HEK293 (cell line): ENCODE measurements around the gene STPG2.

Source experiments
- CTCF ChIA-PET: fragments of 350-600 bp; formaldehyde crosslinking; extraction: SDS; loops from one replicate; lab custom pipeline; 2021; ENCODE audit warnings: antibody characterized with exemption; lab: Yijun Ruan, JAX
- POLR2A ChIA-PET: fragments of 300-600 bp; formaldehyde crosslinking; extraction: SDS; loops from one replicate; lab custom pipeline; 2020; ENCODE audit warnings: antibody characterized with exemption, inconsistent platforms; lab: Yijun Ruan, JAX
- H3K27ac ChIP-seq: fragments of 200-500 bp; sonication (Bioruptor generic); 2 replicates; pipeline ENCODE4 v1.5.1; 2014; ENCODE audit warnings: low read depth, low read length, control low read depth, inconsistent platforms; ENCODE audit errors: extremely low read depth
- H3K36me3 ChIP-seq, 2 experiments: fragments of 200-500 bp in 1 of 2; sonication (Bioruptor generic) in 1 of 2; 1 replicate in 1 of 2; 2 replicates in 1 of 2; pipeline ENCODE4 v1.5.1; 2014 to 2017; ENCODE audit warnings: inconsistent platforms in 2 of 2, low read length in 2 of 2; ENCODE audit not compliant: control insufficient read depth in 2 of 2, insufficient read depth in 1 of 2
- H3K4me1 ChIP-seq: fragments of 200-500 bp; sonication (Bioruptor generic); 2 replicates; pipeline ENCODE4 v1.5.1; 2014; ENCODE audit warnings: mild to moderate bottlenecking, low read length, inconsistent platforms; ENCODE audit not compliant: control insufficient read depth, insufficient read depth
- H3K4me3 ChIP-seq: 2 replicates; pipeline ENCODE4 v1.5.1; 2011; ENCODE audit warnings: low read depth, mild to moderate bottlenecking, control low read depth, low read length, moderate library complexity
- H3K9me3 ChIP-seq: fragments of 200-500 bp; sonication (Bioruptor generic); 2 replicates; pipeline ENCODE4 v1.5.1; 2014; ENCODE audit warnings: low read depth, low read length, inconsistent platforms; ENCODE audit not compliant: control insufficient read depth, insufficient read depth
- BCL6B ChIP-seq: fragments of 450-650 bp; formaldehyde crosslinking; IDR thresholded peaks from 2 replicates; pipeline ENCODE4 v1.5.1; 2017; ENCODE audit warnings: missing biosample characterization, missing genetic modification characterization
- FEZF1 ChIP-seq: fragments of 450-650 bp; formaldehyde crosslinking; IDR thresholded peaks from 2 replicates; pipeline ENCODE4 v1.5.1; 2016; ENCODE audit warnings: missing biosample characterization, missing genetic modification characterization
- KLF9 ChIP-seq: fragments of 450-650 bp; formaldehyde crosslinking; IDR thresholded peaks from 2 replicates; pipeline ENCODE4 v1.5.1; 2016; ENCODE audit warnings: missing biosample characterization, missing genetic modification characterization, low read depth
- MYNN ChIP-seq: fragments of 450-650 bp; formaldehyde crosslinking; IDR thresholded peaks from 2 replicates; pipeline ENCODE4 v1.5.1; 2016; ENCODE audit warnings: missing biosample characterization, missing genetic modification characterization, borderline replicate concordance
- PBX3 ChIP-seq: sonication (generic); formaldehyde crosslinking; IDR thresholded peaks from 2 replicates; pipeline ENCODE4 v1.8.1; 2022; ENCODE audit warnings: mild to moderate bottlenecking, moderate library complexity, missing genetic modification reagents
- RBAK ChIP-seq: fragments of 450-650 bp; formaldehyde crosslinking; IDR thresholded peaks from 2 replicates; pipeline ENCODE4 v1.5.1; 2016; ENCODE audit warnings: missing biosample characterization, missing genetic modification characterization
- WT1 ChIP-seq: fragments of 450-650 bp; formaldehyde crosslinking; IDR thresholded peaks from 2 replicates; pipeline ENCODE4 v1.5.1; 2016; ENCODE audit warnings: missing biosample characterization, missing genetic modification characterization
- YY2 ChIP-seq: fragments of 450-650 bp; formaldehyde crosslinking; IDR thresholded peaks from 2 replicates; pipeline ENCODE4 v1.5.1; 2016; ENCODE audit warnings: missing biosample characterization, missing genetic modification characterization
- ZBTB21 ChIP-seq: fragments of 450-650 bp; formaldehyde crosslinking; IDR thresholded peaks from 2 replicates; pipeline ENCODE4 v1.5.1; 2017; ENCODE audit warnings: missing biosample characterization, missing genetic modification characterization
- ZFP37 ChIP-seq: fragments of 450-650 bp; formaldehyde crosslinking; IDR thresholded peaks from 2 replicates; pipeline ENCODE4 v1.5.1; 2016; ENCODE audit warnings: missing biosample characterization, missing genetic modification characterization
- ZFP69B ChIP-seq: fragments of 450-650 bp; formaldehyde crosslinking; IDR thresholded peaks from 2 replicates; pipeline ENCODE4 v1.5.1; 2016; ENCODE audit warnings: missing biosample characterization, missing genetic modification characterization
- ZNF16 ChIP-seq: fragments of 450-650 bp; formaldehyde crosslinking; IDR thresholded peaks from 2 replicates; pipeline ENCODE4 v1.5.1; 2016; ENCODE audit warnings: low read depth, missing biosample characterization, missing genetic modification characterization
- ZNF175 ChIP-seq: fragments of 450-650 bp; formaldehyde crosslinking; IDR thresholded peaks from 2 replicates; pipeline ENCODE4 v1.5.1; 2016; ENCODE audit warnings: missing biosample characterization, missing genetic modification characterization
- ZNF248 ChIP-seq: fragments of 450-650 bp; formaldehyde crosslinking; IDR thresholded peaks from 2 replicates; pipeline ENCODE4 v1.5.1; 2017; ENCODE audit warnings: missing biosample characterization, missing genetic modification characterization
- ZNF292 ChIP-seq: fragments of 450-650 bp; formaldehyde crosslinking; IDR thresholded peaks from 2 replicates; pipeline ENCODE4 v1.5.1; 2016; ENCODE audit warnings: low read depth, missing biosample characterization, missing genetic modification characterization, borderline replicate concordance
- ZNF354C ChIP-seq: fragments of 450-650 bp; formaldehyde crosslinking; IDR thresholded peaks from 2 replicates; pipeline ENCODE4 v1.5.1; 2016; ENCODE audit warnings: missing biosample characterization, missing genetic modification characterization, low read depth, borderline replicate concordance
- ZNF391 ChIP-seq: fragments of 450-650 bp; formaldehyde crosslinking; IDR thresholded peaks from 2 replicates; pipeline ENCODE4 v1.5.1; 2016; ENCODE audit warnings: low read depth, missing biosample characterization, missing genetic modification characterization, borderline replicate concordance
- ZNF501 ChIP-seq: fragments of 450-650 bp; formaldehyde crosslinking; IDR thresholded peaks from 2 replicates; pipeline ENCODE4 v1.5.1; 2016; ENCODE audit warnings: missing biosample characterization, missing genetic modification characterization
- ZNF514 ChIP-seq: fragments of 450-650 bp; formaldehyde crosslinking; IDR thresholded peaks from 2 replicates; pipeline ENCODE4 v1.5.1; 2016; ENCODE audit warnings: missing biosample characterization, missing genetic modification characterization
- ZNF521 ChIP-seq: fragments of 450-650 bp; formaldehyde crosslinking; IDR thresholded peaks from 2 replicates; pipeline ENCODE4 v1.5.1; 2017; ENCODE audit warnings: missing biosample characterization, mild to moderate bottlenecking, missing genetic modification characterization
- ZNF560 ChIP-seq: fragments of 450-650 bp; formaldehyde crosslinking; IDR thresholded peaks from 2 replicates; pipeline ENCODE4 v1.5.1; 2017; ENCODE audit warnings: missing biosample characterization, missing genetic modification characterization, borderline replicate concordance
- ZNF561 ChIP-seq: fragments of 450-650 bp; IDR thresholded peaks from 2 replicates; pipeline ENCODE4 v1.5.1; 2018; ENCODE audit warnings: missing biosample characterization, missing genetic modification characterization, borderline replicate concordance
- ZNF600 ChIP-seq: fragments of 450-650 bp; formaldehyde crosslinking; IDR thresholded peaks from 2 replicates; pipeline ENCODE4 v1.5.1; 2016; ENCODE audit warnings: missing biosample characterization, missing genetic modification characterization
- ZNF621 ChIP-seq: fragments of 450-650 bp; formaldehyde crosslinking; IDR thresholded peaks from 2 replicates; pipeline ENCODE4 v1.5.1; 2017; ENCODE audit warnings: missing biosample characterization, missing genetic modification characterization
- ZNF624 ChIP-seq: fragments of 450-650 bp; formaldehyde crosslinking; IDR thresholded peaks from 2 replicates; pipeline ENCODE4 v1.5.1; 2017; ENCODE audit warnings: missing biosample characterization, missing genetic modification characterization
- ZNF654 ChIP-seq: fragments of 450-650 bp; formaldehyde crosslinking; IDR thresholded peaks from 2 replicates; pipeline ENCODE4 v1.5.1; 2016; ENCODE audit warnings: low read depth, missing biosample characterization, missing genetic modification characterization
- ZNF768 ChIP-seq: fragments of 450-650 bp; formaldehyde crosslinking; IDR thresholded peaks from 2 replicates; pipeline ENCODE4 v1.5.1; 2018; ENCODE audit warnings: missing biosample characterization, mild to moderate bottlenecking, missing genetic modification characterization
- ZNF792 ChIP-seq: fragments of 450-650 bp; formaldehyde crosslinking; IDR thresholded peaks from 2 replicates; pipeline ENCODE4 v1.5.1; 2016; ENCODE audit warnings: missing biosample characterization, missing genetic modification characterization
- ZSCAN23 ChIP-seq: fragments of 450-650 bp; formaldehyde crosslinking; IDR thresholded peaks from 2 replicates; pipeline ENCODE4 v1.5.1; 2016; ENCODE audit warnings: missing biosample characterization, missing genetic modification characterization
- TF ChIP-seq, protein P1 (sequence below): fragments of 450-650 bp; formaldehyde crosslinking; IDR thresholded peaks from 2 replicates; pipeline ENCODE4 v1.5.0; 2017; ENCODE audit warnings: missing biosample characterization, missing genetic modification characterization, borderline replicate concordance
- TF ChIP-seq, protein P2 (sequence below): fragments of 450-650 bp; formaldehyde crosslinking; IDR thresholded peaks from 2 replicates; pipeline ENCODE4 v1.5.1; 2016; ENCODE audit warnings: missing biosample characterization, missing genetic modification characterization
- TF ChIP-seq, protein P3 (sequence below): fragments of 450-650 bp; formaldehyde crosslinking; optimal IDR thresholded peaks from 2 replicates; pipeline ENCODE3; 2016; ENCODE audit warnings: missing biosample characterization, mild to moderate bottlenecking, missing genetic modification characterization

The STPG2 gene

DNA sequence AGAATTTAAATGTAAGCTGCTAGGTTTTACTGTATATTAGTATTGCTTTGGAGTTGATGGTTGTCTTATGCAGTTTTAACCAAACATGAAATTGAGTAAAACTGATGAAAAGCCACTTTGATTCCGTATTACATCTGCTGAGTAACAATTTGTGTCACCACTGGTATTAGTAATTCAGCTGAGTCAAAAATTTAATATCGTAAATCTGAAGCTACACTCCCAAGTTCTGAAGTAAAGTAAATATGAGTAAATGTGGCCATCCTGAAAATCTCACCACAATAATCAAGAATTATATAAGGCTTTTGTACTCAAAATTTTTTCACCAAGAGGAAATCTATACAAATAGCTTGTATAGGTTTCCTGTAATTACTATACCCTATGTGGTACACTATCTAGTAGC lies 142.3 kb downstream of the STPG2 start:
- Histone ChIP-seq H3K36me3 (no peaks in the 10 kb centered on the region), H3K4me1 (no peaks in the 10 kb centered on the region), H3K9me3 (no peaks in the 10 kb centered on the region), H3K4me3 (no peak overlapping the region), H3K27ac (no peak overlapping the region)
- ChIA-PET CTCF (interaction anchor here (0.6 kb wide), 1 partner anchor 159 kb away, joined by 3 read pairs; no protein-coding TSS in a partner anchor), POLR2A (no interaction called here)
- TF ChIP-seq ZBTB21 (tag by site-specific recombination) (no peak), ZNF514 (no peak), ZFP69B (tag by site-specific recombination) (no peak), ZNF654 (tag by site-specific recombination) (no peak), ZNF521 (no peak), ZNF175 (tag by site-specific recombination) (no peak), ZNF16 (no peak), WT1 (no peak), ZNF292 (tag by site-specific recombination) (no peak), ZNF560 (tag by site-specific recombination) (no peak), ZNF501 (tag by site-specific recombination) (no peak), BCL6B (tag by site-specific recombination) (no peak), YY2 (tag by site-specific recombination) (no peak), MYNN (tag by site-specific recombination) (no peak), ZNF621 (tag by site-specific recombination) (no peak), ZNF792 (tag by site-specific recombination) (no peak), ZNF248 (tag by site-specific recombination) (no peak), RBAK (tag by site-specific recombination) (no peak), ZNF354C (tag by site-specific recombination) (no peak)

DNA sequence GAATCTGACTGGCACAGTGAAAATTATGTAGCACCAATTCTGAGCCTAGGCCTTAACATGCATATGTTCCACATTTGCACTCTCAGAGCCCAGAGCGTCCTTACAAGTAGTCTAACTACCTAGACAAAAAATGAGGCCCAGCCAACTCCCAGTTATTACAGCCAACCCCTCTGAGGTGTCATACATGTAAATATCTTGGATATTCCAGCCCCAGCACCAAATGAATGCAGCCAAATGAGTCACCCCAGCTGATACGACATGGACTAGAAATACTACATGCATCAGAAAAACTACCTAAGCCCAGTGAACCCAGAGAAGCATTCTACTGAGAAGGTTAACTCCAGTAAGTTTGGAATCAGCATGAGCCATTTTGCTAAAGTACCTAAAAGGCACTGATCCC lies 145.1 kb downstream of the STPG2 start:
- Histone ChIP-seq H3K27ac (no peak overlapping the region), H3K4me1 (no peaks in the 10 kb centered on the region), H3K4me3 (no peak overlapping the region), H3K9me3 (no peaks in the 10 kb centered on the region), H3K36me3 (no peaks in the 10 kb centered on the region)
- POLR2A ChIA-PET = no interaction called here
- CTCF ChIA-PET = no interaction called here
- no peak for TF ChIP-seq ZNF600 (tag by site-specific recombination)
- TF ChIP-seq ZFP37 (tag by site-specific recombination) = no peak
- no peak for TF ChIP-seq ZSCAN23 (tag by site-specific recombination)
- no peak for TF ChIP-seq ZNF768 (tag by site-specific recombination)
- TF ChIP-seq ZNF391 (tag by site-specific recombination) = no peak
- TF ChIP-seq ZNF561 (tag by site-specific recombination) = no peak
- TF ChIP-seq, protein P1, sequence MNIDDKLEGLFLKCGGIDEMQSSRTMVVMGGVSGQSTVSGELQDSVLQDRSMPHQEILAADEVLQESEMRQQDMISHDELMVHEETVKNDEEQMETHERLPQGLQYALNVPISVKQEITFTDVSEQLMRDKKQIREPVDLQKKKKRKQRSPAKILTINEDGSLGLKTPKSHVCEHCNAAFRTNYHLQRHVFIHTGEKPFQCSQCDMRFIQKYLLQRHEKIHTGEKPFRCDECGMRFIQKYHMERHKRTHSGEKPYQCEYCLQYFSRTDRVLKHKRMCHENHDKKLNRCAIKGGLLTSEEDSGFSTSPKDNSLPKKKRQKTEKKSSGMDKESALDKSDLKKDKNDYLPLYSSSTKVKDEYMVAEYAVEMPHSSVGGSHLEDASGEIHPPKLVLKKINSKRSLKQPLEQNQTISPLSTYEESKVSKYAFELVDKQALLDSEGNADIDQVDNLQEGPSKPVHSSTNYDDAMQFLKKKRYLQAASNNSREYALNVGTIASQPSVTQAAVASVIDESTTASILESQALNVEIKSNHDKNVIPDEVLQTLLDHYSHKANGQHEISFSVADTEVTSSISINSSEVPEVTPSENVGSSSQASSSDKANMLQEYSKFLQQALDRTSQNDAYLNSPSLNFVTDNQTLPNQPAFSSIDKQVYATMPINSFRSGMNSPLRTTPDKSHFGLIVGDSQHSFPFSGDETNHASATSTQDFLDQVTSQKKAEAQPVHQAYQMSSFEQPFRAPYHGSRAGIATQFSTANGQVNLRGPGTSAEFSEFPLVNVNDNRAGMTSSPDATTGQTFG (tag by site-specific recombination) = no peak
- no peak for TF ChIP-seq YY2 (tag by site-specific recombination)
- no peak for TF ChIP-seq FEZF1 (tag by site-specific recombination)
- TF ChIP-seq ZNF624 = no peak
- no peak for TF ChIP-seq PBX3 (CRISPR knock-in tag)
- TF ChIP-seq, protein P2, sequence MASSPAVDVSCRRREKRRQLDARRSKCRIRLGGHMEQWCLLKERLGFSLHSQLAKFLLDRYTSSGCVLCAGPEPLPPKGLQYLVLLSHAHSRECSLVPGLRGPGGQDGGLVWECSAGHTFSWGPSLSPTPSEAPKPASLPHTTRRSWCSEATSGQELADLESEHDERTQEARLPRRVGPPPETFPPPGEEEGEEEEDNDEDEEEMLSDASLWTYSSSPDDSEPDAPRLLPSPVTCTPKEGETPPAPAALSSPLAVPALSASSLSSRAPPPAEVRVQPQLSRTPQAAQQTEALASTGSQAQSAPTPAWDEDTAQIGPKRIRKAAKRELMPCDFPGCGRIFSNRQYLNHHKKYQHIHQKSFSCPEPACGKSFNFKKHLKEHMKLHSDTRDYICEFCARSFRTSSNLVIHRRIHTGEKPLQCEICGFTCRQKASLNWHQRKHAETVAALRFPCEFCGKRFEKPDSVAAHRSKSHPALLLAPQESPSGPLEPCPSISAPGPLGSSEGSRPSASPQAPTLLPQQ (tag by site-specific recombination) = no peak
- TF ChIP-seq KLF9 (tag by site-specific recombination) = no peak
- TF ChIP-seq, protein P3, sequence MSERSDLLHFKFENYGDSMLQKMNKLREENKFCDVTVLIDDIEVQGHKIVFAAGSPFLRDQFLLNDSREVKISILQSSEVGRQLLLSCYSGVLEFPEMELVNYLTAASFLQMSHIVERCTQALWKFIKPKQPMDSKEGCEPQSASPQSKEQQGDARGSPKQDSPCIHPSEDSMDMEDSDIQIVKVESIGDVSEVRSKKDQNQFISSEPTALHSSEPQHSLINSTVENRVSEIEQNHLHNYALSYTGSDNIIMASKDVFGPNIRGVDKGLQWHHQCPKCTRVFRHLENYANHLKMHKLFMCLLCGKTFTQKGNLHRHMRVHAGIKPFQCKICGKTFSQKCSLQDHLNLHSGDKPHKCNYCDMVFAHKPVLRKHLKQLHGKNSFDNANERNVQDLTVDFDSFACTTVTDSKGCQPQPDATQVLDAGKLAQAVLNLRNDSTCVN (tag by site-specific recombination) = no peak
